Endothelial cell of umbilical vein (primary cell): ENCODE data around the gene OR2D2. TPM values are rescaled to one million over a fixed set of nuclear protein-coding genes. Genes with fewer than 3 reads are reported as not detected.

Experiments used
- BruUV-seq: library from RNA; stranded (reverse); fragments of 400-500 nt; replicated peaks from 2 replicates; lab custom pipeline; 2021; lab: Mats Ljungman, UMichigan
- CTCF ChIA-PET: fragments of 300-600, 350-600 bp; sonication (Branson Sonifier 250); formaldehyde crosslinking; loops from one replicate; lab custom pipeline; 2021; ENCODE audit warnings: antibody characterized with exemption, inconsistent platforms; lab: Charles Lee
- POLR2A ChIA-PET: fragments of 300-600, 350-600 bp; sonication (Branson Sonifier 250); formaldehyde crosslinking; loops from one replicate; lab custom pipeline; 2021; ENCODE audit warnings: antibody characterized with exemption, inconsistent platforms; lab: Charles Lee
- DNase-seq: peaks from one replicate; pipeline ENCODE4 v3.0.0-alpha.2; 2011; ENCODE audit warnings: low read depth, low spot score
- FAIRE-seq: peaks from 2 replicates; lab custom pipeline; 2011; peaks lifted over from hg19 to GRCh38; lab: Jason Lieb, UNC
- H2AFZ ChIP-seq: 2 replicates; pipeline ENCODE4 v1.6.0; 2012; ENCODE audit warnings: low read depth, low read length, control low read depth, inconsistent platforms
- H3K27ac ChIP-seq: 2 replicates; pipeline ENCODE4 v1.5.1; 2011; ENCODE audit warnings: low read depth, mild to moderate bottlenecking, control low read depth, low read length, moderate library complexity; ENCODE audit not compliant: insufficient read depth
- H3K27me3 ChIP-seq, 2 experiments: 2 replicates each; pipeline versions ENCODE4 v1.6.0 to v1.6.1; 2011; ENCODE audit warnings: low read length in 2 of 2, mixed read lengths in 1 of 2; ENCODE audit not compliant: control insufficient read depth in 2 of 2, insufficient read depth in 2 of 2
- H3K36me3 ChIP-seq, 2 experiments: 2 replicates in 1 of 2; 3 replicates in 1 of 2; pipeline ENCODE4 v1.5.1; 2011; ENCODE audit warnings: low read length in 2 of 2, mild to moderate bottlenecking in 1 of 2, moderate library complexity in 1 of 2; ENCODE audit not compliant: control insufficient read depth in 2 of 2, insufficient read depth in 2 of 2; ENCODE audit errors: extremely low read depth in 1 of 2
- H3K4me1 ChIP-seq: 3 replicates; pipeline ENCODE4 v1.5.1; 2011; ENCODE audit warnings: mild to moderate bottlenecking, low read length; ENCODE audit not compliant: control insufficient read depth, insufficient read depth; ENCODE audit errors: extremely low read depth
- H3K4me2 ChIP-seq: 2 replicates; pipeline ENCODE4 v1.6.1; 2011; ENCODE audit warnings: low read length, control low read depth, mixed read lengths; ENCODE audit not compliant: insufficient read depth
- H3K4me3 ChIP-seq, 3 experiments: fragments of 200-600 bp in 1 of 3; sonication (generic), shearing (Covaris generic) in 1 of 3; replicated peaks in 1 of 3; 2 replicates each; pipeline ENCODE4 v1.5.1; 2011 to 2016; ENCODE audit warnings: control low read depth in 3 of 3, low read length in 3 of 3, mild to moderate bottlenecking in 2 of 3, inconsistent platforms in 1 of 3, low read depth in 1 of 3, moderate library complexity in 1 of 3; ENCODE audit not compliant: insufficient read depth in 1 of 3
- H3K79me2 ChIP-seq: 2 replicates; pipeline ENCODE4 v1.6.0; 2012; ENCODE audit warnings: low read length, inconsistent platforms; ENCODE audit not compliant: control insufficient read depth, insufficient read depth
- H3K9ac ChIP-seq: replicated peaks from 2 replicates; pipeline ENCODE3; 2011; ENCODE audit warnings: low read length, control low read depth; ENCODE audit not compliant: insufficient read depth; ENCODE audit errors: extremely low read depth
- H3K9me1 ChIP-seq: replicated peaks from 3 replicates; pipeline ENCODE4 v1.6.0; 2011; ENCODE audit warnings: mild to moderate bottlenecking, low read length; ENCODE audit not compliant: control insufficient read depth, insufficient read depth; ENCODE audit errors: extremely low read depth
- H3K9me3 ChIP-seq: replicated peaks from 2 replicates; pipeline ENCODE4 v1.5.1; 2012; ENCODE audit warnings: low read length, inconsistent platforms; ENCODE audit not compliant: control insufficient read depth, insufficient read depth
- H4K20me1 ChIP-seq: replicated peaks from 2 replicates; pipeline ENCODE3; 2011; ENCODE audit warnings: mild to moderate bottlenecking, low read length; ENCODE audit not compliant: control insufficient read depth, insufficient read depth; ENCODE audit errors: extremely low read depth
- EZH2 ChIP-seq: IDR thresholded peaks from 2 replicates; pipeline ENCODE4 v1.6.1; 2012; ENCODE audit warnings: borderline replicate concordance, low read depth, mild to moderate bottlenecking, moderate library complexity, low read length, inconsistent platforms; ENCODE audit not compliant: severe bottlenecking
- FOS ChIP-seq: IDR thresholded peaks from 2 replicates; pipeline ENCODE4 v1.6.1; 2011; ENCODE audit warnings: mild to moderate bottlenecking, low read length, moderate library complexity, borderline replicate concordance; ENCODE audit not compliant: insufficient read depth
- GATA2 ChIP-seq: IDR thresholded peaks from 2 replicates; pipeline ENCODE4 v1.7.0; 2011; ENCODE audit warnings: low read depth, mild to moderate bottlenecking, moderate library complexity, mixed read lengths, low read length; ENCODE audit not compliant: insufficient read length, insufficient read depth
- JUN ChIP-seq: IDR thresholded peaks from 2 replicates; pipeline ENCODE4 v1.6.1; 2011; ENCODE audit warnings: borderline replicate concordance, low read depth; ENCODE audit not compliant: insufficient read length, insufficient read depth
- MYC ChIP-seq: IDR thresholded peaks from one replicate; pipeline ENCODE4 v1.6.1; 2011; ENCODE audit warnings: mild to moderate bottlenecking, low read depth, low read length
- POLR2A ChIP-seq: IDR thresholded peaks from 2 replicates; pipeline ENCODE4 v1.6.1; 2012; ENCODE audit warnings: low read depth, mild to moderate bottlenecking, control low read depth, low read length
- POLR2AphosphoS5 ChIP-seq: IDR thresholded peaks from 2 replicates; pipeline ENCODE4 v1.6.1; 2012; ENCODE audit warnings: low read depth, mild to moderate bottlenecking, control low read depth, low read length, moderate library complexity; ENCODE audit not compliant: insufficient read depth
- dilution Hi-C: fragments of 300-500 bp; cut with MboI; formaldehyde crosslinking; loops from one replicate; pipeline ENCODE4 v1.15.0; 2019; ENCODE audit warnings: low sequenced_read_pairs; ENCODE audit not compliant: extremely low pct_ligation_motif_present
- intact Hi-C: fragments of 100-400 bp; cut with micrococcal nuclease; formaldehyde crosslinking; loops from one replicate; pipeline ENCODE4 v1.10.0; 2022
- polyA plus RNA-seq, 4 experiments: library from polyadenylated mRNA; depleted of rRNA in 3 of 4; stranded (reverse) in 3 of 4; unstranded in 1 of 4; fragments of >200 nt; gene quantifications; 2 replicates each; pipeline versions ENCODE4 v1.2.1 to v1.2.3, GENCODE V29; 2011 to 2012; ENCODE audit warnings: missing spikeins in 1 of 4
- total RNA-seq: library from RNA; stranded (reverse); gene quantifications from 2 replicates; pipeline ENCODE4 v1.2.3, GENCODE V29; 2021
- TF ChIP-seq, protein P1 (sequence below): IDR thresholded peaks from 2 replicates; pipeline ENCODE4 v1.6.1; 2011; ENCODE audit not compliant: insufficient read depth, insufficient read length
- TF ChIP-seq, protein P2 (sequence below), 2 donors: IDR thresholded peaks; 1 replicate in 1 of 2; 2 replicates in 1 of 2; pipeline ENCODE4 v1.5.1; 2011; ENCODE audit warnings: low read length in 2 of 2, mild to moderate bottlenecking in 2 of 2, moderate library complexity in 2 of 2, control low read depth in 1 of 2, inconsistent platforms in 1 of 2, low read depth in 1 of 2; ENCODE audit not compliant: insufficient read depth in 1 of 2; ENCODE audit errors: extremely low read depth in 1 of 2

The OR2D2 gene
- total and polyA plus RNA-seq, 2 donors (not counting 3 experiments of a cell fraction or from before 2014, with no cell fraction given), result 0.08 to 0.31 TPM

DNA sequence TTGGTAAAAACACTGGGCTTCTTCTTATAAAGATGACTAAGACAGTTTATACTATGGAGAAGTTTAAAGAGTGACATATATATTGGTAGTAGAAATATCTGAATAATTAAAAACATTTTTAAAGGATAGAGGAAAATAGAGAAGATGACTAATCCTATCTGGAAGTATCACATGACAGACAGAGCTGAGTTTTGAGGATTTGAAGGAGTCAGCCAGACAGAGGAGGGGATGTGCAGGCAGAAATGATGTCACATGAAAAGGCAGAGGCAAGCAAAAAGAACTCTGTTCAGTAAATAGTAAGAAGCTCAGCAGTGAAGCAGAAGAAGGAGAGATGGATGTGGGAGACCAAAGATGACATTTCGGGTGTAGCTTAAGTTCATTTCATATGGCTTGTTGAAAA is 27.9 kb downstream of the OR2D2 start:
- TF ChIP-seq POLR2A, result no peak
- ChIA-PET CTCF (interaction anchor here (0.5 to 2.7 kb wide), 4 partner anchors 10 to 1870 kb away, joined by 3 to 13 read pairs (median 5); no protein-coding TSS in a partner anchor), POLR2A (no interaction called here)
- H3K79me2 ChIP-seq, result no peaks in the 10 kb centered on the region
- no peaks in the 10 kb centered on the region for H3K9me3 ChIP-seq
- no peak overlapping the region for H2AFZ ChIP-seq
- H3K4me2 ChIP-seq, result no peak overlapping the region
- H3K27me3 ChIP-seq, result peaks cover 0 to 1% of the 10 kb centered on the region in 2 experiments
- H3K4me1 ChIP-seq, result no peaks in the 10 kb centered on the region
- H3K4me3 ChIP-seq, result no peak overlapping the region
- no peaks in the 10 kb centered on the region for H3K9me1 ChIP-seq
- intact Hi-C loops (no loop called here), dilution Hi-C loops (no loop called here)
- no peak overlapping the region for H3K27ac ChIP-seq
- FAIRE-seq (no peak), DNase-seq (no peak)
- no peaks in the 10 kb centered on the region for H3K36me3 ChIP-seq
- H4K20me1 ChIP-seq, result no peaks in the 10 kb centered on the region
- H3K9ac ChIP-seq, result no peak overlapping the region
- no TSS peak for BruUV-seq

- dilution Hi-C loops, result no loop called here
- Histone ChIP-seq H3K27me3 (peaks cover 0 to 1% of the 10 kb centered on the region in 2 experiments), H3K4me1 (no peaks in the 10 kb centered on the region), H3K4me2 (no peak within 1 kb of the TSS), H2AFZ (no peak within 1 kb of the TSS), H3K9me3 (no peaks in the 10 kb centered on the region), H4K20me1 (no peaks in the 10 kb centered on the region), H3K27ac (no peak within 1 kb of the TSS), H3K79me2 (no peaks in the 10 kb centered on the region), H3K9me1 (no peaks in the 10 kb centered on the region), H3K9ac (no peak within 1 kb of the TSS), H3K36me3 (no peaks in the 10 kb centered on the region), H3K4me3 (no peak within 1 kb of the TSS)
- FAIRE-seq, result no peak
- DNase-seq, result no peak
- BruUV-seq, result no TSS peak
- TF ChIP-seq FOS (no peak), MYC (no peak), GATA2 (no peak), POLR2A (no peak), POLR2AphosphoS5 (no peak), JUN (no peak), EZH2 (no peak)
- TF ChIP-seq, protein P1, sequence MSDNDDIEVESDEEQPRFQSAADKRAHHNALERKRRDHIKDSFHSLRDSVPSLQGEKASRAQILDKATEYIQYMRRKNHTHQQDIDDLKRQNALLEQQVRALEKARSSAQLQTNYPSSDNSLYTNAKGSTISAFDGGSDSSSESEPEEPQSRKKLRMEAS, result no peak
- TF ChIP-seq, protein P2, sequence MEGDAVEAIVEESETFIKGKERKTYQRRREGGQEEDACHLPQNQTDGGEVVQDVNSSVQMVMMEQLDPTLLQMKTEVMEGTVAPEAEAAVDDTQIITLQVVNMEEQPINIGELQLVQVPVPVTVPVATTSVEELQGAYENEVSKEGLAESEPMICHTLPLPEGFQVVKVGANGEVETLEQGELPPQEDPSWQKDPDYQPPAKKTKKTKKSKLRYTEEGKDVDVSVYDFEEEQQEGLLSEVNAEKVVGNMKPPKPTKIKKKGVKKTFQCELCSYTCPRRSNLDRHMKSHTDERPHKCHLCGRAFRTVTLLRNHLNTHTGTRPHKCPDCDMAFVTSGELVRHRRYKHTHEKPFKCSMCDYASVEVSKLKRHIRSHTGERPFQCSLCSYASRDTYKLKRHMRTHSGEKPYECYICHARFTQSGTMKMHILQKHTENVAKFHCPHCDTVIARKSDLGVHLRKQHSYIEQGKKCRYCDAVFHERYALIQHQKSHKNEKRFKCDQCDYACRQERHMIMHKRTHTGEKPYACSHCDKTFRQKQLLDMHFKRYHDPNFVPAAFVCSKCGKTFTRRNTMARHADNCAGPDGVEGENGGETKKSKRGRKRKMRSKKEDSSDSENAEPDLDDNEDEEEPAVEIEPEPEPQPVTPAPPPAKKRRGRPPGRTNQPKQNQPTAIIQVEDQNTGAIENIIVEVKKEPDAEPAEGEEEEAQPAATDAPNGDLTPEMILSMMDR (IDR thresholded peaks at IDR 0.05; ENCODE audit: extremely low read depth in 1 of 2, insufficient read depth in 1 of 2, low read depth in 1 of 2, low read length in 2 of 2), result no peak
- ChIA-PET CTCF (interaction anchor here (0.6 to 2.7 kb wide), 4 partner anchors 9 to 573 kb away, joined by 3 to 13 read pairs (median 4); partner anchors contain the start of gene OR10A5), POLR2A (no interaction called here)
- intact Hi-C loops, result no loop called here
Observed at GRCh38 chr11:6862961-6863360, 29.3 kb downstream of the OR2D2 start, which contains the start of gene OR10A2. TSS of gene OR10A2 (plus strand) at chr11:6863057. CDS start at chr11:6869755, 6,698 bp downstream.
